Esophagus squamous epithelium (tissue), 4 donors: ENCODE data around the gene DCAKD.

Source experiments
- CTCF ChIP-seq, 6 experiments: fragments of 450-650 bp in 4 of 6; fragments of 200-600 bp in 2 of 6; sonication (generic) in 2 of 6; IDR thresholded peaks; one replicate each; pipeline ENCODE4 v1.5.1; 2016 to 2019; ENCODE audit warnings: antibody characterized with exemption in 6 of 6, mild to moderate bottlenecking in 4 of 6, moderate library complexity in 4 of 6
- POLR2A ChIP-seq, 4 donors: fragments of 450-650 bp; IDR thresholded peaks; one replicate each; pipeline ENCODE4 v1.6.1; 2017; ENCODE audit warnings: antibody characterized with exemption in 4 of 4, mild to moderate bottlenecking in 4 of 4, moderate library complexity in 3 of 4

GRCh38 chr17:45060382-45060796, 9.0 kb upstream of the DCAKD start:
- TF ChIP-seq CTCF (IDR thresholded peaks at IDR 0.05) (no peak), POLR2A (IDR thresholded peaks at IDR 0.05) (no peak)
